Activated gamma-delta T cell treated with anti-CD3 and anti-CD28 coated beads, Interleukin-2, amount 50 U/mL, for 16 hours (primary cell): ENCODE data around the gene RNASE1.
"Not testable (repeated sequence)": the region's sequence is repeated elsewhere in the genome, so short reads cannot be mapped to it uniquely, and the experiment has no call there.

Experiments used
- DNase-seq: peaks from one replicate; pipeline ENCODE4 v3.0.0-alpha.2; 2020; ENCODE audit warnings: low read depth

The RNASE1 gene

GRCh38 chr14:20772650-20773049, 30.0 kb downstream of the RNASE1 start:
- DNase-seq: no peak

- DNase-seq: no peak
Measured at GRCh38 chr14:20769421-20769820, 33.2 kb downstream of the RNASE1 start.

- DNase-seq: no peak
Measured at GRCh38 chr14:20768593-20768892, 34.1 kb downstream of the RNASE1 start.

GRCh38 chr14:20760950-20761349, 41.7 kb downstream of the RNASE1 start:
- no peak for DNase-seq

- not testable (repeated sequence) for DNase-seq
Measured at GRCh38 chr14:20759465-20759864, 43.2 kb downstream of the RNASE1 start.

- no peak for DNase-seq
Measured at GRCh38 chr14:20757965-20758364, 44.7 kb downstream of the RNASE1 start.

- no peak for DNase-seq
Measured at GRCh38 chr14:20755037-20755436, 47.6 kb downstream of the RNASE1 start.

GRCh38 chr14:20754308-20754707, 48.3 kb downstream of the RNASE1 start:
- DNase-seq: no peak

- DNase-seq: no peak
Measured at GRCh38 chr14:20751963-20752562, 50.6 kb downstream of the RNASE1 start.
